BJ (cell line): Measurements from ENCODE around the gene SAMHD1. TPM values are rescaled to one million over a fixed set of nuclear protein-coding genes. Genes with fewer than 3 reads are reported as not detected.

ENCODE experiments used
- CTCF ChIA-PET: fragments of 350-600 bp; formaldehyde crosslinking; extraction: SDS; loops from one replicate; lab custom pipeline; 2021; ENCODE audit warnings: antibody characterized with exemption, inconsistent platforms; lab: Yijun Ruan, JAX
- POLR2A ChIA-PET: fragments of 300-600 bp; sonication (Branson Sonifier 250); formaldehyde crosslinking; extraction: SDS; loops from one replicate; lab custom pipeline; 2021; ENCODE audit warnings: antibody characterized with exemption; lab: Charles Lee
- DNase-seq: peaks from one replicate; pipeline ENCODE4 v3.0.0-alpha.2; 2011; ENCODE audit warnings: low read depth
- H3K27me3 ChIP-seq: 2 replicates; pipeline ENCODE4 v1.6.0; 2011; ENCODE audit warnings: low read length; ENCODE audit not compliant: control insufficient read depth, insufficient read depth
- H3K36me3 ChIP-seq: 2 replicates; pipeline ENCODE4 v1.5.1; 2011; ENCODE audit warnings: low read length; ENCODE audit not compliant: control insufficient read depth, insufficient read depth
- H3K4me3 ChIP-seq: 2 replicates; pipeline ENCODE4 v1.5.1; 2011; ENCODE audit warnings: low read depth, mild to moderate bottlenecking, control low read depth, low read length
- CTCF ChIP-seq: IDR thresholded peaks from 2 replicates; pipeline ENCODE4 v1.5.1; 2011; ENCODE audit warnings: low read depth, mild to moderate bottlenecking, control low read depth, inconsistent platforms, low read length, moderate library complexity; ENCODE audit not compliant: insufficient read depth
- polyA plus RNA-seq: library from polyadenylated mRNA; depleted of rRNA; stranded (reverse); fragments of >200 nt; gene quantifications from 2 replicates; pipeline ENCODE4 v1.2.3, GENCODE V29; 2011

Gene SAMHD1
- polyA plus RNA-seq, 1 experiment: 5.6 TPM

GRCh38 chr20:36860339-36860738, 91.2 kb downstream of the SAMHD1 start:
- Histone ChIP-seq H3K36me3 (no peaks in the 10 kb centered on the region; the same call in 1 of the 2 replicates), H3K27me3 (no peaks in the 10 kb centered on the region), H3K4me3 (no peak overlapping the region)
- DNase-seq: no peak
- POLR2A ChIA-PET: no interaction called here
- no peak for TF ChIP-seq CTCF
- CTCF ChIA-PET: interaction anchor here (0.9 to 2.3 kb wide), 3 partner anchors 10 to 106 kb away, joined by 3 to 7 read pairs (median 4); no protein-coding TSS in a partner anchor

- POLR2A ChIA-PET: no interaction called here
- DNase-seq: no peak
- H3K4me3 ChIP-seq: no peak overlapping the region
Measured at GRCh38 chr20:36859700-36860330, 91.7 kb downstream of the SAMHD1 start.

DNA sequence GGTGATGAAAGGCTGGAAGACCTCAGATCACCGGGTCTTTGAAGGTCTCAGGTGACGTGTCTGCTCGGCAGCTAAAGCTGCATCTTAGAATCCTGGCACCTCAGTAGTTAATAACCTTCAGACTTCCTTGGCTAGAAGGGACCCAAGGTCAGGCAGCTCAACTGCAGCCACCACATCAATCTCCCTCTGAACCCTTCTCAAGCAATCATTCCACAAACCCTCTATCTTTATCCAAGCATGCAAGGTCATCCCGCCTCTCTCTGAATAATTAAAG, 92.3 kb downstream of the SAMHD1 start:
- ChIA-PET POLR2A (no interaction called here), CTCF (interaction anchor here (1.2 kb wide), 1 partner anchor 25 kb away, joined by 3 read pairs; no protein-coding TSS in a partner anchor)
- TF ChIP-seq CTCF: no peak

More at GRCh38 chr20:36859700-36860330, 91.7 kb downstream of the SAMHD1 start:
- CTCF ChIA-PET: interaction anchor here (0.9 to 2.3 kb wide), 4 partner anchors 9 to 105 kb away, joined by 3 to 7 read pairs (median 4); no protein-coding TSS in a partner anchor
- H3K27me3 ChIP-seq: no peaks in the 10 kb centered on the region
- no peaks in the 10 kb centered on the region; the same call in 1 of the 2 replicates for H3K36me3 ChIP-seq
- no peak for TF ChIP-seq CTCF

GRCh38 chr20:36856691-36857635, 94.5 kb downstream of the SAMHD1 start:
- Histone ChIP-seq H3K27me3 (no peaks in the 10 kb centered on the region), H3K4me3 (no peak overlapping the region), H3K36me3 (no peaks in the 10 kb centered on the region; the same call in 1 of the 2 replicates)
- ChIA-PET POLR2A (interaction anchor here (0.6 kb wide), 1 partner anchor 59 kb away, joined by 3 read pairs; no protein-coding TSS in a partner anchor), CTCF (interaction anchor here (0.8 to 1.8 kb wide), 6 partner anchors 9 to 84 kb away, joined by 3 to 6 read pairs (median 4); partner anchors contain the start of gene DSN1)
- no peak for DNase-seq
- no peak for TF ChIP-seq CTCF

More for the DNA sequence above, 92.3 kb downstream of the SAMHD1 start:
- Histone ChIP-seq H3K4me3 (no peak overlapping the region), H3K27me3 (no peaks in the 10 kb centered on the region), H3K36me3 (no peaks in the 10 kb centered on the region; the same call in 1 of the 2 replicates)
- no peak for DNase-seq

GRCh38 chr20:36856195-36856594, 95.3 kb downstream of the SAMHD1 start:
- Histone ChIP-seq H3K27me3 (no peaks in the 10 kb centered on the region), H3K36me3 (no peaks in the 10 kb centered on the region; the same call in 1 of the 2 replicates), H3K4me3 (no peak overlapping the region)
- POLR2A ChIA-PET: interaction anchor here (0.5 kb wide), 1 partner anchor 18 kb away, joined by 3 read pairs; no protein-coding TSS in a partner anchor
- no peak for TF ChIP-seq CTCF
- CTCF ChIA-PET: interaction anchor here (0.8 to 1.3 kb wide), 6 partner anchors 9 to 83 kb away, joined by 3 to 4 read pairs (median 4); partner anchors contain the start of gene DSN1
- no peak for DNase-seq
